HG03175 (cell line): ENCODE measurements around the gene TNFRSF4.
"Not testable (repeated sequence)": the region's sequence is repeated elsewhere in the genome, so short reads cannot be mapped to it uniquely, and the experiment has no call there.

Experiments used
- ATAC-seq: cut with Tn5 transposase; IDR thresholded peaks from one replicate; pipeline ENCODE4 v1.9.1; 2021; ENCODE audit warnings: mild to moderate bottlenecking, moderate library complexity; ENCODE audit not compliant: unreplicated experiment

Gene TNFRSF4

DNA sequence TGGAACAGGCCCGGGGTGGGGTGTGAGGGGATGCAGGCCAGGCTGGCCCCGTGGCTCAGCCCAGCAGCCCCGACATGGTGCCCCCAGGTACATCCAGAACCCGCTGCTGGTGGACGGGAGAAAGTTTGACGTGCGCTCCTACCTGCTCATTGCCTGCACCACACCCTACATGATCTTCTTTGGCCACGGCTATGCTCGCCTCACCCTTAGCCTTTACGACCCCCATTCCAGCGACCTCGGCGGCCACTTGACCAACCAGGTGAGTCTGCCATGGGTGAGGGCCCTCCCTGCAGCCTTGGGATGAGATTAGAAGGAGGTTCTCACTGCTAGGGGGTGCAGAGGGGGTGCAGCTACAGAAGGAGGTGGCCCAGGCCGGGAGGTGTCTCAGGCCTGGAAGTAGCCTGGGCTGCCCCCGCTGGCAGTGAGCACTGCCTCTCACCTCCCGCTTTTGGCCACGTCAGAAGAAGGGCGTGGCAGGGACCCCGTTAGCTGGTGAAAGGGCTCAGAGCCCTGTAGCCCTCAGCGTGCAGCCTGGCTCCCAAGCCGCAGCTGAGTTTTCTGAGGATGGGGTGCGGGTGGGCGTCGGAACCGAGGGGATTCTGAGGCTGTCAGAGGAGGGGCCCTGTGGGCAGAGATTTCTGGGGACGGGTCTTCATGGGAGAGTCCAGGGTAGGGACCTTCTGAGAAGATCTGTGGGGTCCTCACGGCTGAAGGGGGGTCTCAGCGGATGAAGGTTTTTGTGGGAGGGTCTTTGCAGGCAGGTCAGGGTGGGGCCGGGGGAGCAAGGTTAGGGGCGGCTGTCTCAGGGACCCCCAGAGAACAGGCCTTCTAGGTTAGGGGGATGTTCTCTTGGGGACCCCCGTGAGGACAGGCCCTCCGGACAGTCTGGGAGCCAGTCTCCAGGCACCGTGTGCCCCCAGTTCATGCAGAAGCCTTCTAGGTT lies 29.8 kb downstream of the TNFRSF4 start:
- no peak for ATAC-seq

DNA sequence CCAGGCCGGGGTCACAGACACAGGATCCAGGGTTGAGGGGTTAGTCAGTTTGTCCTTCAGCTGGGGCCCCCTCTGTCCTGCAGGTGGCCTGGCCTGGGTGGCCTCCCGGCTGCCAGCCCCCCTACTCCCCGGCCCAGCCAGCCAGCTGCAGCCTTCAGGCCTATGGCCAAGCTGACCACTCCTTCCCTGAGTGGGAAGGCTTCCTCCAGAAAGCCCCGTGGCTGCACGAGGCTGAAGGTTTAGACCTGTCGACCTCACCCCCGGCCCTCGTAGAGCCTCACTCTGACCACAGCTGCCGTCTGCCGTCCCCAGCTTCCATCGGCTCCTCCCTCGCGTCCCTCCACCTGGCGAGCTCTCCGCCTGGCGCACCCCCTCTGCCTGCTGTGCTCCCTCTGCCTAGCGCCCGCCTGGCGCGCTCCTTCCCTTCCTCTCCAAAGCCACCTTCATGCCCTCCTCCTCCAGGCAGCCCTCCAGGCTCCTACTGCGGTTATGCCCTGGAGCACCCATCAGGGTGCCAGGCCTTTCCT lies 30.7 kb downstream of the TNFRSF4 start:
- ATAC-seq, result no peak

GRCh38 chr1:1182491-1183220 lies 31.3 kb downstream of the TNFRSF4 start:
- no peak for ATAC-seq

GRCh38 chr1:1181938-1182410 lies 32.0 kb downstream of the TNFRSF4 start:
- ATAC-seq, result no peak

DNA sequence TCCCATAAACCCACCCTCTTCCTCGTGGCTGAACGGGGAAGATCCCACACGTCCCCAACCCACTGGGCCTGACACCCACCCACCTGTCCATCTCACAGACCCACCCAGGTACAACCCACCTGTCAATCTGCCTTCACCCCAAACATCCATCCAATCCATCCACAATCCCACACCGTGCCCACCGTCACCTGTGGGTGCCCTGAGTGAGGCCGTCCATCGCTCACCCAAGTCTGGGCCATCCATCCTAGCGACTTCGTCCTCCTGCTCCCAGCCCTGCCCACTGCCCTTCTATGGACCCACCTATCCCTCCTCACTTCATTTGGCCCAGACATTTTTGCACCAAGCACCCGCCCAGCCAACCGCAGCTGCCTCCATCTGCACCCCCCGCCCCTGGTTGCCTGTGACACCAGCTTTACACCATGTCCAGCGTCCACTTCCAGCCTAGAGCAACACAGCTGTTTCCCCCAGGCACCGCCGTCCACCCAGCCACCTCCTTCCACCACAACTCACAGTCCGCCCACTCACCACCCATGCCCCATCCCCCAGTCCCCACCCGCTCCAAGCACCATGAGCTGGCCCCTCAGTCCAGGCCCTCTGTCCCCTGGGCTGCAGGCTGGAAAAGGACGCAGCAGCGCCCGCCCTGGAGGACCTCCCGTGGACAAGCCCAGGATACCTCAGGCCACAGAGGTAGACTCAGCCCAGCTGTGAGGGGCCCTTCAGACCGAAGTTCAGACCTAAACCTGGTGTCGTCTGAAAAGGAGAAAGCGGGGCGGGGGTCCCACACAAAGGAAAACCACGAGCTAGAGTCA lies 32.6 kb downstream of the TNFRSF4 start:
- ATAC-seq, result no peak

DNA sequence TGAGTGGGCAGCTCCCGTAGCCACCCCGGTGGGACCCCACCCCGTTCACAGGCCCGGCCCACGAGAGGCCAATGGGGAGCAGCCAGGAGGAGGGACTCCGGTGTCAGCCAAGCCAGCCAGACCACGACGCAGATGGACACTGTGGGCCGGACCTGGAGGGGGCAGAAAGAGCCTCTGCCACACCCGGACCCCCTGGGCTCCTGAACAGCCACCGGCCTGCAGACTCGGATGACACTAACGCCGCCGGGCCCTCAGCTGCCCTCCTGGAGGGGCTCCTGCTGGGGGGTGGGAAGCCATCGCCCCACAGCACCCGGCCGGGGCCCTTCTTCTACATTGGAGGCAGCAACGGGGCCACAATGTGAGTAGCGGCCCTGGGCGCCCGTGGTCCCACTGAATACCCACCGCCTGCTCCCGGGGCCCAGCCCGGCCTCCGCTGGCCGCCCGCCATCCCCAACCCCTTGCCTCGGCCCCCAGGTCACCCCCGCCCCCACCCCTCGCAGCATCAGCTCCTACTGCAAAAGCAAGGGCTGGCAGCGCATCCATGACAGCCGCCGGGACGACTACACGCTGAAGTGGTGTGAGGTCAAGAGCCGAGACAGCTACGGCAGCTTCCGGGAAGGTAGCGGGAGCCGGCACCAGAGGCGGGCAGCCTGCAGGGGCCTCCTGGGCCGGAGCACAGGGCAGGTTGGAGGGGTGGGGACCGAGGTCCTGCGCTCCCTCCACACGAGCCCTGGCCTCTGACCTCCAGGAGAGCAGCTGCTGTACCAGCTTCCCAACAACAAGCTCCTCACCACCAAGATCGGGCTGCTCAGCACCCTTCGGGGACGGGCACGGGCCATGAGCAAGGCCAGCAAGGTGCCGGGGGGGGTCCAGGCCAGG lies 33.7 kb downstream of the TNFRSF4 start:
- no peak for ATAC-seq

- ATAC-seq, result no peak
These were observed 34.5 kb downstream of the TNFRSF4 start for GRCh38 chr1:1179346-1179982.

DNA sequence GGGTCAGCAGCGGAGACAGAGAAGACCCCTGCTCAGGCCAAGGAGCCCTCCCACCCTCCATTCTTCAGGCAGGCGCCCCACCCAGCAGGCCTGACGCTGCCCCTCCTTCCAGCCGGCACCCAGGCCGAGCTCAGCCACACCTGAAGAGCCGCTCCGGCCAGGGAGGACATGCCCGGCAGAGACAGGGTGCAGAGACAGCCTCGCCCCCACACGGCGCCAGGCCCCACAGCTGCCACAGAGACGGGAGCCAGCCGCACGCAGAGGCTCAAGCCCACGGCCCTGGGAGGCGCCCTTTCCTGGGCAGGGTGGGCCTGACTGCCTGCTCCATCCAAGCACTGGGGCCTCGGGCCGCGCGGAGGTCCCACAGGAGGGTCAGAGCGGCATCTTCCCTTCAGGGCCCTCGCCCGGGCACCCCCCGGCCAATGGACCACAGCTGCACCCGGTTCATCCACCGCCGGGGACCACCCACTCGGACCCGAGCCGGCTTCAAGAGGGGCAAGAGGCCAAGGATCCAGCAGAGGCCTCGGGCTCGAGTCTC lies 35.1 kb downstream of the TNFRSF4 start:
- no peak for ATAC-seq

DNA sequence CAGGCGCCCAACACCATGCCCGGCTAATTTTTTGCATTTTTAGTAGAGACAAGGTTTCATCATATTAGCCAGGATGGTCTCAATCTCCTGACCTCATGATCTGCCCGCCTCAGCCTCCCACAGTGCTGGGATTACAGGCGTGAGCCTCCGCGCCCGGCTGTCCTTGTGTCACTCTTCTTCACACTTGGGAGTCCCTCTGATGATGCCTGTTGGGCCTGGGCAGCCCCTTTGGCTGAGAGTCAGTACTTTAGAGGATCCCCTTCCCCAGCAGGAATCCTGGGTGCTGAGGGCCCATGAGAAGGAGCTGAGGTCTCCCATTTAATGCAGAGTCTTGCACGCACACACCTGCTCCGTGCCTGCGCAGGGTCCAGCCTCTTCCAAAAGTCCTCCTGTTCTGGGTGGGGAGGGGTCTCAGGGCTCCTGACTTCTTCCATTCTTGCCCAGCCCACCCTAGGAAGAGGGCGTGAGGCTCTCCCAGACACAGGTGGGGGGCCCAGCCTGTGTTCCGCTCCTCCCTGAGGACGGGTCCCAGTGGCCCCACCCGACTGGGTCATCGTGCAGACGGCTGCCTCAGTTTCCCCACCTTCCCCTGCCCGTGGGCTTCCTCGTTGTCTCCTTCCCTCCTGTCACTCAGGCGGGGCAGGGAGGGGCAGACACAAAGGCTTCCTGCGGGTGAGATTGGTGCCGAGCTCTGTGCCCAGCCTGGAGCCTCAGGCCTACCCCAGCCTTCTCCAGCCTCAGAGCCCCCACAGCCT lies 36.3 kb downstream of the TNFRSF4 start:
- ATAC-seq, result no peak

DNA sequence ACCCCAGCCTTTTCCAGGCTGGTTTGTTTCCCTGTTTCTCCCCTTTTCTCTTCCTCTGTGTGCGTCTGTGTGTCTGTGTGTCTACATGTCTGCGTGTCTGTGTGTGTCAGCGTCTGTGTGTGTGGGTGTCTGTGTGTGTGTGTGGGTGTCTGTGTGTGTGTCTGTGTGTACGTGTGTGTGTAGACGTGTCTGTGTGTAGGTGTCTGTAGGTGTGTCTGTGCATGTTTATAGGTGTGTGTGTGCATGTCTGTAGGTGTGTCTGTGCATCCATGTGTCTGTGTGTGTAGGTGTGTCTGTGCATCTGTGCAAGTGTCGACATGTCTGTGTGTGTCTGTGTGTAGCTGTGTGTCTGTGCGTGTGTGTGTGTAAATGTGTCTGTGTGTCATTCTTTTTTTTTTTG lies 37.0 kb downstream of the TNFRSF4 start:
- no peak for ATAC-seq

GRCh38 chr1:1176063-1176761 lies 37.7 kb downstream of the TNFRSF4 start:
- not testable (repeated sequence) for ATAC-seq

DNA sequence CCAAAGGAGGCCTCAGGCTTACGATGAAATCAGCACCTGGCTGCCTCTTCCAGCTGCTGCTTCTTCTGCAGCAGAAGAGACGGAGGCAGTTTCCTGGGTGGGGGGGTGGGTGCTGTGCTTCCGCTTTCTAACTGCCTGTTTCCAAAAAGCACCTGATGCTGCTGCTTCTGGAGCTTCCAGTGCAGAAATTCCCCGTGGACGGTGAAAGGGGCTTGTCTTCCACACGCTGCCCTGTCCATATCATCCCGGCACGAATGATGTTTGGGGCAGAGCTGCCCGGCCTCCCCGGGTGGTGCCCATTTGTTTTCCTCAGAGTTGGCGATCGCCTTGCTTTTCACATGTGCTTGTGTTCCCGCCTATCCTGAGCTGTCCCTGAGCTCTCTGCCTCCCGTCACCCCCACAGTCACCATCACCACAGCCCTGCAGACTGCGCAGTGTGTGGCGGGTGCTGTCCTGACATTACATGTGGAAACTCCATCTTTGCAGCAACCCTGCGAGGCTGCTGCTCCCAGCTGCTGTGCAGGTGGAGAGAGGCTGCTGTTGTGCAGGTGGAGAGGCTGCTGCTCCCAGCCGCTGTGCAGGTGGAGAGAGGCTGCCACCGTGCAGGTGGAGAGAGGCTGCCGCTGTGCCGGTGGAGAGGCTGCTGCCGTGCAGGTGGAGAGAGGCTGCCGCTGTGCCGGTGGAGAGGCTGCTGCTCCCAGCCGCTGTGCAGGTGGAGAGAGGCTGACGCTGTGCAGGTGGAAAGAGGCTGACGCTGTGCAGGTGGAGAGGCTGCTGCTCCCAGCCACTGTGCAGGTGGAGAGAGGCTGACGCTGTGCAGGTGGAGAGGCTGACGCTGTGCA lies 38.5 kb downstream of the TNFRSF4 start:
- no peak for ATAC-seq

- ATAC-seq, result no peak
These were observed 40.0 kb downstream of the TNFRSF4 start, which contains the start of gene TTLL10 for GRCh38 chr1:1173793-1174415. TSS of gene TTLL10 (plus strand) at chr1:1173880. CDS start at chr1:1179216, 5,336 bp downstream.

DNA sequence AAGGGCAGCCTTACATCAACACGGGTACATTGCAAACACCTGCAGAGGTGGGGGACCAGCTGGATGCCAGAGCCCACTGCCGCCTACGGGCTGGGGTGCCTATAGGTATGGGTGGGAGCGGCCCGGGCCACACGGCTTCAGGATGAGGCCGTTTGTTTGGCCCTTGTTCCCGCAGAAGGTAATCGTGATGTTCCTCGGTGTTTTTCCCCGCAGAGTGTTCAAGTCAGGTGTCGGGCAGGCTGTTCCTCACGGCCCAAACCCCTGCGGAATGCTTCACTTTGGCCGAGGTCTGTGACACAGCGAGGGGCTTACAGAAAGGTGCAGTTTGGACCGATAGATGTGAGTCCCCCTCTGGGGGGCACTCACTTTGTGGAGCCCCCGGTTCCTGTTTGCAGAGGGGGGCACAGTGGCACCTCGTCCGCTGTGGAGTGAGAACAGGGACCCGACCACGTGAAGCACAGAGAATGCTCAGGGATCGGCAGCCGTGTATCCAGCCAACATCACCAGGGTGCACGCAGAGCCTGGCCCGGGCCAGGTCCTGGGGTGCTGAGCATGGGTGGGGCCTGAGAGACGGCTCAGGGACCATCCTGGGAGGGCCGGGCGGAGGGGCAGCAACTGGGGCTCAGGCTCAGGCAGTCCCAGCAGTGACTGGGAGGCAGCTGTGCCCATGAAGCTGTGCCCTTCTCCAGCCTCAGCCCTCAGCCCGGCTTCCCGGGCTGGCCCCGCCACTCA lies 40.7 kb downstream of the TNFRSF4 start:
- ATAC-seq, result no peak

GRCh38 chr1:1171546-1172340 lies 42.2 kb downstream of the TNFRSF4 start:
- ATAC-seq, result no peak
